HepG2 (cell line): ENCODE results near the gene CDC42SE1.

ENCODE experiments used
- ADNP ChIP-seq: sonication (generic); formaldehyde crosslinking; IDR thresholded peaks from 2 replicates; pipeline ENCODE4 v1.4.0; 2020; ENCODE audit warnings: missing genetic modification reagents
- CTCF ChIP-seq: sonication (generic); formaldehyde crosslinking; IDR thresholded peaks from 2 replicates; pipeline ENCODE4 v1.5.0; 2020; ENCODE audit warnings: mild to moderate bottlenecking, missing genetic modification reagents, moderate library complexity
- FOXJ3 ChIP-seq: sonication (generic); formaldehyde crosslinking; IDR thresholded peaks from 2 replicates; pipeline ENCODE4 v1.4.0; 2020; ENCODE audit warnings: missing genetic modification reagents, mild to moderate bottlenecking, borderline replicate concordance
- KAT8 ChIP-seq: IDR thresholded peaks from 2 replicates; pipeline ENCODE4 v1.6.1; 2016; ENCODE audit warnings: missing genetic modification reagents, missing compliant biosample characterization
- MAFF ChIP-seq: IDR thresholded peaks from 2 replicates; pipeline ENCODE4 v1.6.1; 2011; ENCODE audit warnings: low read depth, low read length, improper control_type of control experiment
- MAFG ChIP-seq: sonication (generic); formaldehyde crosslinking; IDR thresholded peaks from 2 replicates; pipeline ENCODE4 v1.5.1; 2020; ENCODE audit warnings: mild to moderate bottlenecking, missing genetic modification reagents
- MXD1 ChIP-seq: sonication (generic); formaldehyde crosslinking; IDR thresholded peaks from 2 replicates; pipeline ENCODE4 v1.4.0; 2020; ENCODE audit warnings: mild to moderate bottlenecking, missing genetic modification reagents
- MXI1 ChIP-seq: IDR thresholded peaks from 3 replicates; pipeline ENCODE4 v1.6.1; 2012; ENCODE audit warnings: low read depth, low read length, inconsistent platforms, borderline replicate concordance
- POLR2AphosphoS5 ChIP-seq: IDR thresholded peaks from 2 replicates; pipeline ENCODE4 v1.6.1; 2012; ENCODE audit warnings: low read depth, low read length
- TCF7L2 ChIP-seq: IDR thresholded peaks from 2 replicates; pipeline ENCODE4 v1.6.1; 2011; ENCODE audit warnings: mild to moderate bottlenecking, low read depth, low read length, moderate library complexity
- YY1 ChIP-seq: IDR thresholded peaks from 2 replicates; pipeline ENCODE4 v1.6.1; 2011; ENCODE audit warnings: low read length, low read depth, moderate library complexity, mild to moderate bottlenecking; ENCODE audit not compliant: insufficient read depth, insufficient replicate concordance
- ZBTB7A ChIP-seq: sonication (generic); formaldehyde crosslinking; IDR thresholded peaks from 2 replicates; pipeline ENCODE4 v1.8.0; 2022; ENCODE audit warnings: mild to moderate bottlenecking, missing genetic modification reagents
- TF ChIP-seq, protein P1 (sequence below): sonication (generic); formaldehyde crosslinking; IDR thresholded peaks from 2 replicates; pipeline ENCODE4 v1.4.0; 2020; ENCODE audit warnings: missing genetic modification reagents
- TF ChIP-seq, protein P2 (sequence below): sonication (generic); formaldehyde crosslinking; IDR thresholded peaks from 2 replicates; pipeline ENCODE4 v1.4.0; 2020; ENCODE audit warnings: missing genetic modification reagents

DNA sequence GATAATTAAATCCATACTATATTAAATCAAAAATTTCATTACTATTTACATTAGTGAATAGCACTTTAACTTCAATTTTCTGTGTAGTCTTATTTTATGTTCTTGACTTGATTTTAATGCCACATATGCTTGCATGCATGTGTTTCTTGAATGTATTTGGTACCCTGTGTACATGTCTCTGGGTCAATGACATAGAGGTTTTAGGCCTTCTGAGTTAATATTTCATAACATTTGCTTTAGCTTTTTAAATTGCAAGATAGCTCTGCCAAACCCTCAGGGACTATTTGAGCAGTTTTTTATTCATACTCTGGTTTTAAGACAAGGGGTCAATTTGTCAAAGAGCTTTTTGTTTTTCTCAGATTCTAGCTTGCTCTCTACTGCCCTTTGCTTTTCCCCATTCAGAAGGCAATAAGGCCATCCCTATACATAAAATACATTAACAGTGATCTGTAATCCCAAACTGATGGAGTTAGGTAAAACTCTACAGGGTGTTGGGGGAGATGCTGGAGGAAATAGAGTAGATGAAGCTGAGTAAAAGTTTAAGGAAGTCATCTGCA, 5.7 kb upstream of the CDC42SE1 start:
- TF ChIP-seq KAT8 (CRISPR knock-in tag) = no peak
- no peak for TF ChIP-seq FOXJ3
- no peak for TF ChIP-seq POLR2AphosphoS5
- no peak for TF ChIP-seq YY1
- TF ChIP-seq TCF7L2 = no peak
- no peak for TF ChIP-seq MXI1
- TF ChIP-seq, protein P1, sequence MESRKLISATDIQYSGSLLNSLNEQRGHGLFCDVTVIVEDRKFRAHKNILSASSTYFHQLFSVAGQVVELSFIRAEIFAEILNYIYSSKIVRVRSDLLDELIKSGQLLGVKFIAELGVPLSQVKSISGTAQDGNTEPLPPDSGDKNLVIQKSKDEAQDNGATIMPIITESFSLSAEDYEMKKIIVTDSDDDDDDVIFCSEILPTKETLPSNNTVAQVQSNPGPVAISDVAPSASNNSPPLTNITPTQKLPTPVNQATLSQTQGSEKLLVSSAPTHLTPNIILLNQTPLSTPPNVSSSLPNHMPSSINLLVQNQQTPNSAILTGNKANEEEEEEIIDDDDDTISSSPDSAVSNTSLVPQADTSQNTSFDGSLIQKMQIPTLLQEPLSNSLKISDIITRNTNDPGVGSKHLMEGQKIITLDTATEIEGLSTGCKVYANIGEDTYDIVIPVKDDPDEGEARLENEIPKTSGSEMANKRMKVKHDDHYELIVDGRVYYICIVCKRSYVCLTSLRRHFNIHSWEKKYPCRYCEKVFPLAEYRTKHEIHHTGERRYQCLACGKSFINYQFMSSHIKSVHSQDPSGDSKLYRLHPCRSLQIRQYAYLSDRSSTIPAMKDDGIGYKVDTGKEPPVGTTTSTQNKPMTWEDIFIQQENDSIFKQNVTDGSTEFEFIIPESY = no peak
- TF ChIP-seq ZBTB7A (CRISPR knock-in tag) = no peak
- TF ChIP-seq MXD1 (CRISPR knock-in tag) = no peak
- no peak for TF ChIP-seq ADNP (CRISPR knock-in tag)
- TF ChIP-seq, protein P2, sequence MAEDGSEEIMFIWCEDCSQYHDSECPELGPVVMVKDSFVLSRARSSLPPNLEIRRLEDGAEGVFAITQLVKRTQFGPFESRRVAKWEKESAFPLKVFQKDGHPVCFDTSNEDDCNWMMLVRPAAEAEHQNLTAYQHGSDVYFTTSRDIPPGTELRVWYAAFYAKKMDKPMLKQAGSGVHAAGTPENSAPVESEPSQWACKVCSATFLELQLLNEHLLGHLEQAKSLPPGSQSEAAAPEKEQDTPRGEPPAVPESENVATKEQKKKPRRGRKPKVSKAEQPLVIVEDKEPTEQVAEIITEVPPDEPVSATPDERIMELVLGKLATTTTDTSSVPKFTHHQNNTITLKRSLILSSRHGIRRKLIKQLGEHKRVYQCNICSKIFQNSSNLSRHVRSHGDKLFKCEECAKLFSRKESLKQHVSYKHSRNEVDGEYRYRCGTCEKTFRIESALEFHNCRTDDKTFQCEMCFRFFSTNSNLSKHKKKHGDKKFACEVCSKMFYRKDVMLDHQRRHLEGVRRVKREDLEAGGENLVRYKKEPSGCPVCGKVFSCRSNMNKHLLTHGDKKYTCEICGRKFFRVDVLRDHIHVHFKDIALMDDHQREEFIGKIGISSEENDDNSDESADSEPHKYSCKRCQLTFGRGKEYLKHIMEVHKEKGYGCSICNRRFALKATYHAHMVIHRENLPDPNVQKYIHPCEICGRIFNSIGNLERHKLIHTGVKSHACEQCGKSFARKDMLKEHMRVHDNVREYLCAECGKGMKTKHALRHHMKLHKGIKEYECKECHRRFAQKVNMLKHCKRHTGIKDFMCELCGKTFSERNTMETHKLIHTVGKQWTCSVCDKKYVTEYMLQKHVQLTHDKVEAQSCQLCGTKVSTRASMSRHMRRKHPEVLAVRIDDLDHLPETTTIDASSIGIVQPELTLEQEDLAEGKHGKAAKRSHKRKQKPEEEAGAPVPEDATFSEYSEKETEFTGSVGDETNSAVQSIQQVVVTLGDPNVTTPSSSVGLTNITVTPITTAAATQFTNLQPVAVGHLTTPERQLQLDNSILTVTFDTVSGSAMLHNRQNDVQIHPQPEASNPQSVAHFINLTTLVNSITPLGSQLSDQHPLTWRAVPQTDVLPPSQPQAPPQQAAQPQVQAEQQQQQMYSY (CRISPR knock-in tag) = no peak
- no peak for TF ChIP-seq MAFG (CRISPR knock-in tag)
- TF ChIP-seq CTCF = no peak
- no peak for TF ChIP-seq MAFF
